Activated CD8-positive, alpha-beta memory T cell treated with anti-CD3 and anti-CD28 coated beads for 24 hours (primary cell): ENCODE results near the gene RTN4RL1.

Experiments used
- DNase-seq: peaks from one replicate; pipeline ENCODE4 v3.0.0-alpha.2; 2020

The RTN4RL1 gene

GRCh38 chr17:1945621-1946020 is 79.5 kb downstream of the RTN4RL1 start:
- DNase-seq, result no peak

- no peak for DNase-seq
These were observed 81.7 kb downstream of the RTN4RL1 start for GRCh38 chr17:1943436-1943831.

- DNase-seq, result no peak
These were observed 82.3 kb downstream of the RTN4RL1 start for GRCh38 chr17:1942666-1943435.

- no peak for DNase-seq
These were observed 83.1 kb downstream of the RTN4RL1 start for GRCh38 chr17:1942066-1942365.

GRCh38 chr17:1941272-1942065 is 83.7 kb downstream of the RTN4RL1 start:
- no peak for DNase-seq

GRCh38 chr17:1940810-1941185 is 84.3 kb downstream of the RTN4RL1 start:
- DNase-seq, result no peak

GRCh38 chr17:1939981-1940809 is 84.9 kb downstream of the RTN4RL1 start:
- DNase-seq, result no peak

- DNase-seq, result no peak
These were observed 87.7 kb downstream of the RTN4RL1 start for GRCh38 chr17:1937461-1937860.

- no peak for DNase-seq
These were observed 88.4 kb downstream of the RTN4RL1 start for GRCh38 chr17:1936766-1937165.

- no peak for DNase-seq
These were observed 90.2 kb downstream of the RTN4RL1 start for GRCh38 chr17:1934901-1935300.

GRCh38 chr17:1933875-1934715 is 91.0 kb downstream of the RTN4RL1 start:
- no peak for DNase-seq

- no peak for DNase-seq
These were observed 93.1 kb downstream of the RTN4RL1 start for GRCh38 chr17:1931844-1932579.

GRCh38 chr17:1930337-1930645 is 94.8 kb downstream of the RTN4RL1 start:
- DNase-seq, result no peak

- no peak for DNase-seq
These were observed 96.2 kb downstream of the RTN4RL1 start for GRCh38 chr17:1928976-1929375.

- DNase-seq, result no peak
These were observed 104.2 kb downstream of the RTN4RL1 start for GRCh38 chr17:1920948-1921351.

- no peak for DNase-seq
These were observed 105.9 kb downstream of the RTN4RL1 start for GRCh38 chr17:1919201-1919600.

- DNase-seq, result no peak
These were observed 106.6 kb downstream of the RTN4RL1 start for GRCh38 chr17:1918346-1919162.

- no peak for DNase-seq
These were observed 108.0 kb downstream of the RTN4RL1 start for GRCh38 chr17:1916963-1917715.

- no peak for DNase-seq
These were observed 108.8 kb downstream of the RTN4RL1 start for GRCh38 chr17:1916316-1916715.

GRCh38 chr17:1915889-1916288 is 109.2 kb downstream of the RTN4RL1 start:
- no peak for DNase-seq
